A549 treated with AZD9567 at 1 μM for 4 hours (cell line): ENCODE measurements around the gene ZSCAN5B. TPM values are rescaled to one million over a fixed set of nuclear protein-coding genes. Genes with fewer than 3 reads are reported as not detected.

Experiments
- total RNA-seq: library from RNA; stranded (reverse); fragments of 200-300 nt; extraction: Qiagen RNA extraction; gene quantifications from 5 replicates; pipeline ENCODE4 v1.2.3, GENCODE V29; 2022; ENCODE audit not compliant: insufficient read depth

ZSCAN5B gene, protein sequence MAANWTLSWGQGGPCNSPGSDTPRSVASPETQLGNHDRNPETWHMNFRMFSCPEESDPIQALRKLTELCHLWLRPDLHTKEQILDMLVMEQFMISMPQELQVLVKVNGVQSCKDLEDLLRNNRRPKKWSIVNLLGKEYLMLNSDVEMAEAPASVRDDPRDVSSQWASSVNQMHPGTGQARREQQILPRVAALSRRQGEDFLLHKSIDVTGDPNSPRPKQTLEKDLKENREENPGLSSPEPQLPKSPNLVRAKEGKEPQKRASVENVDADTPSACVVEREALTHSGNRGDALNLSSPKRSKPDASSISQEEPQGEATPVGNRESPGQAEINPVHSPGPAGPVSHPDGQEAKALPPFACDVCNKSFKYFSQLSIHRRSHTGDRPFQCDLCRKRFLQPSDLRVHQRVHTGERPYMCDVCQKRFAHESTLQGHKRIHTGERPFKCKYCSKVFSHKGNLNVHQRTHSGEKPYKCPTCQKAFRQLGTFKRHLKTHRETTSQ
- total RNA-seq: 0.07 TPM in 2 of 5 replicates, not detected in the others

DNA sequence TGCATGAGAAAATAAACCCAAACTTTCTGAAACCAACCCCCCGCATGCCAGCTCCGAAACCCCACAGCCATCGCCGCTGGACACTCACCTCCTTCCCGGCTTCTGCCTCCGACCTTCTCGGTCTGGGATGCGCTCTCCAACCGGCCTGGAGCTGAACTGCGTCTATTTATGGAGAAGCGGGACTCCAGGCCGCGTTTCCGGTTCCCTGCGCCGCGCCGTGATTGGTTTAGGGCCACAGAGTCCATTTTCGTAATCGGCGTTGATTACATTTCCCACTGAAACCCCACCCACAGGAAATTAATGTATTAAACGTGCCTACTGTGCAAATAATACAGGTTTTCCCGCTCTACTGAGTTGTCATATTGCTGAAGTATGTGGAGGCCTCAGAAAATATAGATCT, at the start of gene ZSCAN5B:
TSS of gene ZSCAN5B (minus strand) at position 138 of the 400 bp plus-strand sequence. CDS start 4,731 bp downstream, outside the sequence.

DNA sequence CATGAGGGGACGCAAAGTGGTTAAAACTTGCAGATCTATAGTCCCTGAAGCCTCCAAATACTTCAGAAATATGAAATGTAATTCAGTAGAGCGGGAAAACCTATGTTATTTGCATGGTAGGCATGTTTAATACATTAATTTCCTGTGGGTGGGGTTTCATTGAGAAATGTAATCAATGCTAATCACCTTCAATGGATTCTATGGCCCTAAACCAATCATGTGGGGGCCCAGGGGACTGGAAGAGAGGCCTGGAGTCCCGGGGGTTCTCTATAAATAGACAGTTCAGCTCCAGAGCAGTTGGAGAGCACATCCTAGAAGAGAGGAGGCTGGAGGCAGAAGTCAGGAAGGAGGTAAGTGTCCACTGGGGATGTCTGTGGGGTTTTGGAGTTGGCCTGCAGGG, 4.4 kb upstream of the ZSCAN5B start, which contains the start of gene ZSCAN5C:
TSS of gene ZSCAN5C (plus strand) at position 301 of the 400 bp plus-strand sequence. CDS start 3,641 bp downstream, outside the sequence.

DNA sequence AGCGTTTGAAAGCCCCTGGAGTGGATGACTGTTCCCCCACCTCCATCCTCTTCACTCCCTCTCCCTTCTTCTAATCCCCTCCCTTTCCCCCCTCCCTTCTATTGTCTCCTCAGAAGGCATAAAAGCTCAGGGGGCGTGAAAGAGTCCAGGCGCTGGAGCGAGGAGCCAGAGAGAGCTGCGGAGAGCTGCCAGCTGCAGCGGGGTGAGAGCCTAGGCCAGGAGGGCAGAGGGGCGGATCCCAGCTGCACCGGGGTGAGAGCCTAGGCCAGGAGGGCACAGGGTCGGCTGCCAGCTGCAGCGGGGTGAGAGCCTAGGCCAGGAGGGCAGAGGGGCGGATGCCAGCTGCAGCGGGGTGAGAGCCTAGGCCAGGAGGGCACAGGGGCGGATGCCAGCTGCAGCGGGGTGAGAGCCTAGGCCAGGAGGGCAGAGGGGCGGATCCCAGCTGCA, 21.7 kb downstream of the ZSCAN5B start, which contains the start of gene GALP:
TSS of gene GALP (plus strand) at position 148 of the 447 bp plus-strand sequence. CDS start 1,101 bp downstream, outside the sequence.

DNA sequence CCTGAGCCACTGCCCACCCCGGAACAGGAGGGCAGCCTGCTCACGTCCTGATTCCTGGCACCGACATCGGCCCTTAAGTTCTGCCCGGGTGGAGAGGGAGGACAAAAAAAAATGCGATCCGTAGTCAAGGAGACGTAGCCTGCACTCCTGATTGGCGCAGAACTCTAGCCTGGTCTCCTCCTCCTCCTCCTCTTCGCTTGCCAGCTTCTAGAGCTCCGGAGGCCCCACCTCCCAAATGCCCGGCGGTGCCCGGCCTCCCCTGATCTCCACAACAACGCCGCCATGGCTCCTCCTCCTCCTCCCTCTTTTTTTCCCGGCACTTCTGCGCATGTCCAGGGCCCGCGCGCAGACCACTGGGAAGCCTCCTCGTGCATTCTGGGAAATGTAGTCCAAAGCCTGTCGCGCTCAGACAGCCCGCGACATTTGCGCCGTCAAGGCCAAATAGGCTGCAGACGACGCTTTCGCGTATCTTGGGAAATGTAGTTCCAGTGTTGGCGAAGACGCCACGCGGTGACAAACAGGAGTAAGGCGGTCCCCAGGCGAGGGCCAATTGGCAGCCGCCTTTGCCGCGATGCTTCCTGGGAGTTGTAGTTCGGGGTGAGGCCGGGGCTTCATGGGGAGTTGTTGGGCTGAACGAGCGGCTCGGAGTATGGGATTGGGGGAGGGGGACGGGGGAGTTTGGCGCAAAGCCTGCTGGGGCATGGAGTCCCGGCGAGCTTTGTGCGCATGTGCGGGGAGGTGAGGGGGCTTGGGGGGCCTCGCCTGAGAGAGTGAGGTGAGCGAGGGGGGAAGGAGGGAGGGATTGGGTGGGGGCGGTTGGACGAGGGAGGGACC, 56.8 kb downstream of the ZSCAN5B start, which contains the start of gene ZNF444:
TSS of gene ZNF444 (plus strand) at position 705 of the 834 bp plus-strand sequence. CDS start 5,625 bp downstream, outside the sequence.

Other genes starting within 250 kb of the ZSCAN5B start
- gene NLRP8, start 250.0 kb downstream of the ZSCAN5B start, total RNA-seq: not detected in 5 replicates
- gene NLRP5, start 211.0 kb downstream of the ZSCAN5B start, total RNA-seq: 0.02 to 0.03 TPM (median 0.02 TPM) in 3 of 5 replicates, not detected in the others
- 26.1 to 49.9 TPM (median 43.3 TPM) in 5 replicates for gene ZNF787, start 76.5 kb downstream of the ZSCAN5B start, total RNA-seq
- gene ZNF444, start 56.5 kb downstream of the ZSCAN5B start, total RNA-seq: 7.7 to 24.6 TPM (median 24.0 TPM) in 5 replicates
- gene GALP, start 21.8 kb downstream of the ZSCAN5B start, total RNA-seq: not detected in 5 replicates
- 0.09 TPM in 1 of 5 replicates, not detected in the others for gene ZSCAN5C, start 4.5 kb upstream of the ZSCAN5B start, total RNA-seq
- not detected in 5 replicates for gene EDDM13, start 75.0 kb upstream of the ZSCAN5B start, total RNA-seq
- gene ZSCAN5A, start 117.1 kb upstream of the ZSCAN5B start, total RNA-seq: 8.6 to 17.8 TPM (median 9.7 TPM) in 5 replicates
- gene ZNF582, start 195.8 kb upstream of the ZSCAN5B start, total RNA-seq: 0.78 to 1.7 TPM (median 1.2 TPM) in 4 of 5 replicates, not detected in the other
- gene ZNF583, start 206.5 kb upstream of the ZSCAN5B start, total RNA-seq: 1.1 to 2.2 TPM (median 1.7 TPM) in 5 replicates